ENCODE results near the gene ACSM5.
"Not testable (repeated sequence)": the region's sequence is repeated elsewhere in the genome, so short reads cannot be mapped to it uniquely, and the experiment has no call there.

Gene ACSM5

GRCh38 chr16:20459227-20459626 lies 49.9 kb downstream of the ACSM5 start:
- ATAC-seq; H3K4me1 Mint-ChIP-seq; H3K27ac Mint-ChIP-seq; H3K27me3 Mint-ChIP-seq; H3K9me3 Mint-ChIP-seq; DNase-seq; H3K36me3 Mint-ChIP-seq (ENCODE audit: low read depth); H3K4me3 Mint-ChIP-seq: not testable (repeated sequence)

GRCh38 chr16:20460313-20460712 lies 51.0 kb downstream of the ACSM5 start:
- not testable (repeated sequence) for H3K27me3 Mint-ChIP-seq; H3K27ac Mint-ChIP-seq; H3K4me3 Mint-ChIP-seq; H3K4me1 Mint-ChIP-seq; H3K9me3 Mint-ChIP-seq; DNase-seq; ATAC-seq; H3K36me3 Mint-ChIP-seq (ENCODE audit: low read depth)

GRCh38 chr16:20468954-20469353 lies 59.6 kb downstream of the ACSM5 start:
- DNase-seq; H3K36me3 Mint-ChIP-seq (ENCODE audit: low read depth); H3K9me3 Mint-ChIP-seq; H3K4me3 Mint-ChIP-seq; H3K27ac Mint-ChIP-seq; H3K27me3 Mint-ChIP-seq; H3K4me1 Mint-ChIP-seq; ATAC-seq: not testable (repeated sequence)

GRCh38 chr16:20469930-20470329 lies 60.6 kb downstream of the ACSM5 start:
- H3K4me3 Mint-ChIP-seq; H3K27ac Mint-ChIP-seq; H3K36me3 Mint-ChIP-seq (ENCODE audit: low read depth); H3K9me3 Mint-ChIP-seq; DNase-seq; H3K4me1 Mint-ChIP-seq; H3K27me3 Mint-ChIP-seq: not testable (repeated sequence)
- peak; percentile 57 for ATAC-seq

- not testable (repeated sequence) for H3K4me1 Mint-ChIP-seq; H3K36me3 Mint-ChIP-seq (ENCODE audit: low read depth); DNase-seq; H3K27ac Mint-ChIP-seq; H3K4me3 Mint-ChIP-seq; ATAC-seq; H3K9me3 Mint-ChIP-seq; H3K27me3 Mint-ChIP-seq
Measured at GRCh38 chr16:20470732-20471131, 61.4 kb downstream of the ACSM5 start.

- H3K27me3 Mint-ChIP-seq; H3K36me3 Mint-ChIP-seq (ENCODE audit: low read depth); H3K4me1 Mint-ChIP-seq: not testable (repeated sequence)
Measured at GRCh38 chr16:20477188-20477744, 67.9 kb downstream of the ACSM5 start.

GRCh38 chr16:20483989-20484388 lies 74.7 kb downstream of the ACSM5 start:
- not testable (repeated sequence) for ATAC-seq; H3K4me3 Mint-ChIP-seq; DNase-seq; H3K9me3 Mint-ChIP-seq; H3K36me3 Mint-ChIP-seq (ENCODE audit: low read depth); H3K27ac Mint-ChIP-seq; H3K27me3 Mint-ChIP-seq; H3K4me1 Mint-ChIP-seq

More at GRCh38 chr16:20477188-20477744, 67.9 kb downstream of the ACSM5 start:
- ATAC-seq, H3K27ac Mint-ChIP-seq, DNase-seq, H3K4me3 Mint-ChIP-seq, H3K9me3 Mint-ChIP-seq: not testable (repeated sequence)

- Mint-ChIP-seq H3K9me3 (no peaks in the 10 kb centered on the region), H3K27ac (no peak overlapping the region), H3K27me3 (peaks cover 3% of the 10 kb centered on the region), H3K36me3 (ENCODE audit: low read depth) (no peaks in the 10 kb centered on the region), H3K4me3 (no peak overlapping the region), H3K4me1 (no peaks in the 10 kb centered on the region)
- no peak for ATAC-seq
- no peak for DNase-seq
Measured at GRCh38 chr16:20484726-20485125, 75.4 kb downstream of the ACSM5 start.

GRCh38 chr16:20485408-20485807 lies 76.1 kb downstream of the ACSM5 start:
- no peaks in the 10 kb centered on the region for H3K4me1 Mint-ChIP-seq
- peaks cover 3% of the 10 kb centered on the region for H3K27me3 Mint-ChIP-seq
- H3K4me3 Mint-ChIP-seq, result no peak overlapping the region
- H3K36me3 Mint-ChIP-seq (ENCODE audit: low read depth), result no peaks in the 10 kb centered on the region
- no peak overlapping the region for H3K27ac Mint-ChIP-seq
- ATAC-seq, result no peak
- no peaks in the 10 kb centered on the region for H3K9me3 Mint-ChIP-seq
- no peak for DNase-seq

Measured in activated naive CD8-positive, alpha-beta T cell treated with anti-CD3 and anti-CD28 coated beads, Interleukin-2, amount 50 U/mL, for 24 hours (primary cell).